Skeletal muscle tissue (tissue), 4 donors: ENCODE measurements around the gene CCDC6. TPM values are rescaled to one million over a fixed set of nuclear protein-coding genes. Genes with fewer than 3 reads are reported as not detected.
"Not testable (repeated sequence)": the region's sequence is repeated elsewhere in the genome, so short reads cannot be mapped to it uniquely, and the experiment has no call there.

Experiments used
- H3K27ac ChIP-seq: one replicate; pipeline ENCODE4 v1.7.0; 2013; ENCODE audit warnings: mild to moderate bottlenecking, low read depth, low read length, inconsistent platforms
- H3K27me3 ChIP-seq, 3 donors: one replicate each; pipeline ENCODE4 v1.7.0; 2013; ENCODE audit warnings: low read length in 3 of 3; ENCODE audit not compliant: control insufficient read depth in 3 of 3, insufficient read depth in 3 of 3
- H3K36me3 ChIP-seq, 3 donors: one replicate each; pipeline ENCODE4 v1.7.0; 2013; ENCODE audit warnings: low read length in 3 of 3; ENCODE audit not compliant: control insufficient read depth in 3 of 3, insufficient read depth in 3 of 3
- H3K4me1 ChIP-seq, 3 donors: one replicate each; pipeline ENCODE4 v1.7.0; 2013; ENCODE audit warnings: low read length in 3 of 3, mild to moderate bottlenecking in 3 of 3; ENCODE audit not compliant: control insufficient read depth in 3 of 3, insufficient read depth in 3 of 3
- H3K4me3 ChIP-seq, 3 donors: one replicate each; pipeline ENCODE4 v1.7.0; 2013; ENCODE audit warnings: low read length in 3 of 3
- H3K9ac ChIP-seq, 3 donors: one replicate each; pipeline ENCODE4 v1.7.0; 2013; ENCODE audit warnings: low read length in 3 of 3, mild to moderate bottlenecking in 3 of 3, moderate library complexity in 2 of 3, low read depth in 1 of 3
- H3K9me3 ChIP-seq, 3 donors: one replicate each; pipeline ENCODE4 v1.7.0; 2013; ENCODE audit warnings: low read length in 3 of 3; ENCODE audit not compliant: control insufficient read depth in 3 of 3
- total RNA-seq: library from RNA; depleted of rRNA; stranded (reverse); fragments of >200 nt; gene quantifications from one replicate; pipeline ENCODE4 v1.2.3, GENCODE V29; 2014
- donor health status: Osteomylitis.

The CCDC6 gene
- total RNA-seq, 1 donor from 2014 or later, result 24.5 TPM

DNA sequence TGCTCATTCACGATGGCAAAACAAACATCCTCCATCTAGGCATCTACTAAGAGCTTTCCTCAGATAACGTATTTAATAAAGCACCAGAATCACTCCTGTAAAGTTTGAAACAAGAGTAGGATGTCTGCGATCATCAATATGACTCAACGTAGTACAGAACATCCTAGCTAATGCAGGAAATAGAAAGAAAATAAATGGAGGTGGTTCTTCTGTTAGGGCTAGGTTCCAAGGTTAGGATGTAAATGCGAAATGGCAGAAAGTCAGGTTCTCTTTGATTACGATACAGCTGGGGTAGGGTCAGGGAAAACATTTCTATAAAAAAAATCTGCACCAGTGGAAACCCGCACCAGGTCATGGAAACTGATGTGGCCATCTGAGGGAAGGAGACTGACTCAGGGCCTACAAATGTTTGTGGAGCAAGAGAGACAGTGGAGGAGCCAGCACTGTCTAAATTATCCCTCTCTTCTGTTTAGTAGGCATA, 29.1 kb downstream of the CCDC6 start:
- no peak overlapping the region for H3K9ac ChIP-seq
- H3K4me3 ChIP-seq, result no peak overlapping the region
- peaks cover 15 to 30% (median 22%) of the 10 kb centered on the region in 3 donors for H3K4me1 ChIP-seq

DNA sequence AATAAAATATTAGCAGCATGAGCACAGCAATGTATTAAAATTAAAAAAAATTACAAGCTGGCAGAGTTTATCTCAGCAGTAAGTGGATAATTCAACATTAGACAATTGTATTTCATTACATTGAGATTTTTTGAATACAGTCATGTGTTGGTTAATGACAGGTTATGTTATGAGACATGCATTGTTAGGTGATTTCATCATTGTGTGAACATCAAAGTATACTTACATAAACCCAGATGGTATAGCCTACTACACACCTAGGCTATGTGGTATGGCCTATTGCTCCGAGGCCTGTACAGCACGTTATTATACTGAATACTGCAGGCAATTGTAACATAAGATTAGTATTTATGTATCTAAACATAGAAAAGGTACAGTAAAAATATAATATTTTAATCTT, 29.7 kb downstream of the CCDC6 start:
- Histone ChIP-seq H3K36me3 (no peaks in the 10 kb centered on the region), H3K4me1 (peaks cover 17 to 34% (median 26%) of the 10 kb centered on the region in 3 donors), H3K4me3 (no peak overlapping the region), H3K27me3 (no peaks in the 10 kb centered on the region), H3K9ac (no peak overlapping the region), H3K27ac (no peak overlapping the region), H3K9me3 (no peaks in the 10 kb centered on the region)

More for the DNA sequence above, 29.1 kb downstream of the CCDC6 start:
- H3K27ac ChIP-seq, result no peak overlapping the region
- H3K27me3 ChIP-seq, result no peaks in the 10 kb centered on the region
- no peaks in the 10 kb centered on the region for H3K36me3 ChIP-seq
- H3K9me3 ChIP-seq, result no peaks in the 10 kb centered on the region

- not testable (repeated sequence) for H3K36me3 ChIP-seq, H3K9me3 ChIP-seq
- H3K4me1 ChIP-seq, result peaks cover 17 to 34% (median 26%) of the 10 kb centered on the region in 3 donors
These were observed 30.1 kb downstream of the CCDC6 start for GRCh38 chr10:59876208-59876607.

GRCh38 chr10:59873896-59874295, 32.5 kb downstream of the CCDC6 start:
- H3K27ac ChIP-seq, result no peak overlapping the region
- H3K9me3 ChIP-seq, result no peaks in the 10 kb centered on the region
- H3K36me3 ChIP-seq, result no peaks in the 10 kb centered on the region
- H3K9ac ChIP-seq, result no peak overlapping the region
- H3K27me3 ChIP-seq, result no peaks in the 10 kb centered on the region
- H3K4me1 ChIP-seq, result peaks cover 17 to 39% (median 28%) of the 10 kb centered on the region in 3 donors
- no peak overlapping the region for H3K4me3 ChIP-seq

More at GRCh38 chr10:59876208-59876607, 30.1 kb downstream of the CCDC6 start:
- H3K4me3 ChIP-seq, H3K27me3 ChIP-seq, H3K27ac ChIP-seq, H3K9ac ChIP-seq: not testable (repeated sequence)

- Histone ChIP-seq H3K4me1 (peaks cover 17 to 33% (median 29%) of the 10 kb centered on the region in 3 donors), H3K9ac (peak overlapping the region in 1 of 3 donors; percentile 27), H3K27me3 (no peaks in the 10 kb centered on the region), H3K4me3 (peak overlapping the region in 2 of 3 donors; percentile 13 to 20), H3K27ac (no peak overlapping the region), H3K9me3 (no peaks in the 10 kb centered on the region), H3K36me3 (no peaks in the 10 kb centered on the region)
These were observed 33.4 kb downstream of the CCDC6 start for GRCh38 chr10:59872892-59873463.

DNA sequence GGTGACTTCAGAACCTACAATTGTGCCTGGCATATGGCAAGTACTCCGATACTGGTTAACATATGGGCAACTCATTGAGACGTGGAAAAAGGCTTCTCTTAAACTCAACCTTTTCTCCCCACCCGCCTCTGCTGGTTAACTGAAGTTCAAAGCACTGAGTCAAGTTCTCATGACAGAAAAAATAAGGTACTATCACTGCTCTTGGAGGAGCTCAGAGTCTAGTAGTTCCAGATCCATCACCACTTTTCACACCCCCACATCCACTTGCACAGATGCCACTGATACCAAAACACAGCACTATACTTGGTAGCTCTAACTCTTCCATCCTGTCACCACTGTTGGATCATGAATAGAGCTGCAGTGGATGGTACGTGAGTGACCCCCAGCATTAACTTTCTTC, 36.2 kb downstream of the CCDC6 start:
- Histone ChIP-seq H3K9me3 (no peaks in the 10 kb centered on the region), H3K4me3 (no peak overlapping the region), H3K36me3 (no peaks in the 10 kb centered on the region), H3K4me1 (peaks cover 12 to 31% (median 25%) of the 10 kb centered on the region in 3 donors), H3K9ac (no peak overlapping the region), H3K27ac (no peak overlapping the region), H3K27me3 (no peaks in the 10 kb centered on the region)

- peaks cover 17 to 37% (median 29%) of the 10 kb centered on the region in 3 donors for H3K4me1 ChIP-seq
- no peak overlapping the region for H3K27ac ChIP-seq
- no peaks in the 10 kb centered on the region for H3K27me3 ChIP-seq
These were observed 36.8 kb downstream of the CCDC6 start for GRCh38 chr10:59869594-59869940.

DNA sequence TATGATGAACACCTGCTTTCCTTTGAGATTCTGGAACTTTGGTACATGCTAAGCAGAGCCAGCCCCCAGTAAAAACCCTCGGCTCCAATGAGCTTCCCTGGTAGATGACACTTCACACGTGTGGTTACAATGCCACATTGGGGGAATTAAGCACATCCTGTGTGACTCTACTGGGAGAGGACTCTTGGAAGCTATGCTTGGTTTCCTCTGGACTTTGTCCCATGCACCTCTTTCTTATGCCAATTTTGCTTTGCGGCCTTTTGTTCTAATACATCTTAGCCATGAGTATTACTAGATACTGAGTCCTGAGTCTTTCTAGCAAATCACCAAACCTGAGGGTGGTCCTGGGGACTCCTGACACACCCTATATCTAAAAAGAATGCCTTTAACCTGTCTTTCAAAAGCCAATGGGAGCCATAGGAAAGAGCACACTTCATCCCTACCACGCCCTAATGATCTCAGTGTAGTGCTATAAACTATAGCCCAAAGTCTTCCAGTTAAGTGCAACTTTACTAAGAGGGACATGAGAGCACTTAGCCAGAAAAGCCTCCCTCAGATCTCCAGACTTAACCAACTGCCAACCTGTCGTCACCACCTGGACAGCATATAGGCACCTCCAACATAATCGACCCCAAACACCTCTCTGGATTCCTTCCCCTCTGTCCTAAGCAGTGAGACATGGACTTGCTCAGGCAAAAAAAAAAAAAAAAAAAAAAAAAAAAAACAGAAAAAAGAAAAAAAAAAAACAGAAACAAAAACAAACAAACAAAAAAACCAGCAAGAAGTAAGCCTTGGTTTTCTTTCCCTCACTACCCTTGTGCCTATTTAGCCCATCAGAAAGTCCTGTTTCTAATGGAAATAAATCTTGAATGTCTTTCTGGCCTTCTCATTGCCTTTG, 37.4 kb downstream of the CCDC6 start:
- Histone ChIP-seq H3K4me1 (peaks cover 20 to 41% (median 29%) of the 10 kb centered on the region in 3 donors), H3K9ac (no peak overlapping the region), H3K27me3 (no peaks in the 10 kb centered on the region), H3K4me3 (no peak overlapping the region), H3K9me3 (no peaks in the 10 kb centered on the region), H3K27ac (no peak overlapping the region), H3K36me3 (no peaks in the 10 kb centered on the region)

More at GRCh38 chr10:59869594-59869940, 36.8 kb downstream of the CCDC6 start:
- H3K36me3 ChIP-seq, result no peaks in the 10 kb centered on the region
- no peaks in the 10 kb centered on the region for H3K9me3 ChIP-seq
- no peak overlapping the region for H3K4me3 ChIP-seq
- no peak overlapping the region for H3K9ac ChIP-seq

GRCh38 chr10:59867590-59867989, 38.8 kb downstream of the CCDC6 start:
- no peaks in the 10 kb centered on the region for H3K36me3 ChIP-seq
- no peaks in the 10 kb centered on the region for H3K9me3 ChIP-seq
- H3K4me3 ChIP-seq, result no peak overlapping the region
- H3K27me3 ChIP-seq, result no peaks in the 10 kb centered on the region
- H3K4me1 ChIP-seq, result peaks cover 12 to 32% (median 21%) of the 10 kb centered on the region in 3 donors
- H3K9ac ChIP-seq, result no peak overlapping the region
- H3K27ac ChIP-seq, result no peak overlapping the region

DNA sequence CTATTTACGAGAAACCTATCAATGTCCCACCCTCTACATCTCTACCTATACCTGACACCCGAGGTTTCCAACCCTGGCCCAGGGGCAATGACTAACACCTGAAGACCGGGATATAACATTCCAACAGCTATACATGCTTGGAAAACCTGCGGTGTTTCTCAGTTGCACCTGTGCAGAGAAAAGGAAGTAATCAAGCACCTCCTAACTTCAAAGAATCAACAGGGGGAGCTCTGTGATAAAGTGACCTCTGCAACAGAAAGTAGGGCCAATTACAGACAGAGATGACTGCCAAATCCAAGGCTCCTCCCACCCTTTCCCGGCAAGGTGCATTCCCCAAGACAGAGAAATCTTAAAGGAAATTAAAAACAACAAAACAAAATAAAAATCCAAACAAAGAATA, 41.3 kb downstream of the CCDC6 start:
- Histone ChIP-seq H3K9me3 (no peaks in the 10 kb centered on the region), H3K36me3 (no peaks in the 10 kb centered on the region), H3K27ac (no peak overlapping the region), H3K4me3 (peak overlapping the region in 1 of 3 donors; percentile 29), H3K4me1 (peaks cover 8 to 24% (median 15%) of the 10 kb centered on the region in 3 donors), H3K9ac (no peak overlapping the region), H3K27me3 (no peaks in the 10 kb centered on the region)
